ENCODE results near the gene QPRT.
"Not testable (repeated sequence)": the region's sequence is repeated elsewhere in the genome, so short reads cannot be mapped to it uniquely, and the experiment has no call there.

The QPRT gene

DNA sequence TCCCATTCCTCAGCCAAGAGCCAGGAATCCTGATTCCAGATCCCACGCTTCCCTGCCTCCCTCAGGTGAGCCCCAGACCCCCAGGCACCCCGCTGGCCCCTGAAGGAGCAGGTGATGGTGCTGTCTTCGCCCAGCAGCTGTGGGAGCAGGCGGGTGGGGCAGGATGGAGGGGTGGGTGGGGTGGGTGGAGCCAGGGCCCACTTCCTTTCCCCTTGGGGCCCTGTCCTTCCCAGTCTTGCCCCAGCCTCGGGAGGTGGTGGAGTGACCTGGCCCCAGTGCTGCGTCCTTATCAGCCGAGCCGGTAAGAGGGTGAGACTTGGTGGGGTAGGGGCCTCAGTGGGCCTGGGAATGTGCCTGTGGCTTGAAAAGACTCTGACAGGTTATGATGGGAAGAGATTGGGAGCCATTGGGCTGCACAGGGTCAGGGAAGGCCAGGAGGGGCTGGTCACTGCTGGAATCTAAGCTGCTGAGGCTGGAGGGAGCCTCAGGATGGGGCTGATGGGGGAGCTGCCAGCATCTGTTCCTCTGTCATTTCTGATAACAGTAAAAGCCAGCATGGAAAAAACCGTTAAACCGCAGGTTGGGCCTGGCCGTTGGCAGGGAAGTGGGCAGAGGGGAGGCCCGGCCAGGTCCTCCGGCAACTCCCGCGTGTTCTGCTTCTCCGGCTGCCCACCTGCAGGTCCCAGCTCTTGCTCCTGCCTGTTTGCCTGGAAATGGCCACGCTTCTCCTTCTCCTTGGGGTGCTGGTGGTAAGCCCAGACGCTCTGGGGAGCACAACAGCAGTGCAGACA is 15.8 kb upstream of the QPRT start, which contains the start of gene SPN:
SPN (plus strand) TSS at position 232 of the 791 bp plus-strand sequence; CDS start at position 714, 482 bp downstream.
- DNase-seq: no peak

DNA sequence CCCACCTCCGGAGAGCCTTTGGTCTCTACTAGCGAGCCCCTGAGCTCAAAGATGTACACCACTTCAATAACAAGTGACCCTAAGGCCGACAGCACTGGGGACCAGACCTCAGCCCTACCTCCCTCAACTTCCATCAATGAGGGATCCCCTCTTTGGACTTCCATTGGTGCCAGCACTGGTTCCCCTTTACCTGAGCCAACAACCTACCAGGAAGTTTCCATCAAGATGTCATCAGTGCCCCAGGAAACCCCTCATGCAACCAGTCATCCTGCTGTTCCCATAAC is 15.2 kb upstream of the QPRT start:
- no peak for DNase-seq

DNA sequence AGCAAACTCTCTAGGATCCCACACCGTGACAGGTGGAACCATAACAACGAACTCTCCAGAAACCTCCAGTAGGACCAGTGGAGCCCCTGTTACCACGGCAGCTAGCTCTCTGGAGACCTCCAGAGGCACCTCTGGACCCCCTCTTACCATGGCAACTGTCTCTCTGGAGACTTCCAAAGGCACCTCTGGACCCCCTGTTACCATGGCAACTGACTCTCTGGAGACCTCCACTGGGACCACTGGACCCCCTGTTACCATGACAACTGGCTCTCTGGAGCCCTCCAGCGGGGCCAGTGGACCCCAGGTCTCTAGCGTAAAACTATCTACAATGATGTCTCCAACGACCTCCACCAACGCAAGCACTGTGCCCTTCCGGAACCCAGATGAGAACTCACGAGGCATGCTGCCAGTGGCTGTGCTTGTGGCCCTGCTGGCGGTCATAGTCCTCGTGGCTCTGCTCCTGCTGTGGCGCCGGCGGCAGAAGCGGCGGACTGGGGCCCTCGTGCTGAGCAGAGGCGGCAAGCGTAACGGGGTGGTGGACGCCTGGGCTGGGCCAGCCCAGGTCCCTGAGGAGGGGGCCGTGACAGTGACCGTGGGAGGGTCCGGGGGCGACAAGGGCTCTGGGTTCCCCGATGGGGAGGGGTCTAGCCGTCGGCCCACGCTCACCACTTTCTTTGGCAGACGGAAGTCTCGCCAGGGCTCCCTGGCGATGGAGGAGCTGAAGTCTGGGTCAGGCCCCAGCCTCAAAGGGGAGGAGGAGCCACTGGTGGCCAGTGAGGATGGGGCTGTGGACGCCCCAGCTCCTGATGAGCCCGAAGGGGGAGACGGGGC is 14.7 kb upstream of the QPRT start:
- DNase-seq: no peak

DNA sequence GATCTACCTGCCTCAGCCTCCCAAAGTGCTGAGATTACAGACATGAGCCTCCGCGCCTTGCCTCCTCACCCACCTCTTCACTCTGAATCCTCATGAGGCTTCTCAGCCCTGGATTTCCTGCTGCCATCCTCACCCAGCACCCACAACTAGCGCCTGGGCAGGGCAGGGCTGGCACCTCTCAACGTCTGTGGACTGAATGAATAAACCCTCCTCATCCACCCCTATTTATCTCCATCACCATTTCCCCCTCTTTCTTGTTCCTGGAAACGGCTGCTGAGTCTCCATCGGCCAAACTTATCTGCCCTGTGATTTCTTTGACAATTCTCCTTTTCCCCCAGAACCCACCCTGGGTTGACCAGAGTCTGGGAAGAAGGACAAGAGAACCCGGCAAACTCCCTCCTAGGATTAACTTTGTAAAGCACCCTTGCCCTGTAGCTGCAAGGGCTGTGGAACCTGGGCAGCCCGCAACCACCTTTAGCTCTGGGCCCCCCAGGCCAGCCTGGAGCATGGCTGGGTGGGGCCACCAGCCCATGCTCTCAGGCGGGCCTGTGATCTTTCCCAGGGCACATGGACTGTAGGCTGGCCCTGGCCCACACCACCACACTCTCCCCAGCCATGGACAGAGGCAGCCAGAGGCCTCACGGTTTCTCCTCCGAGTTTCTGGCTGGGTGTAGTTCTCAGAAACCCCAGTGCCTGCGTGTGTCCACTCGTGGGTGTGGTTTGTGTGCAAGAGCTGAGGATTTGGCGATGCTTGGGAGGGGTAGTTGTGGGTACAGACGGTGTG is 13.5 kb upstream of the QPRT start:
- no peak for DNase-seq

DNA sequence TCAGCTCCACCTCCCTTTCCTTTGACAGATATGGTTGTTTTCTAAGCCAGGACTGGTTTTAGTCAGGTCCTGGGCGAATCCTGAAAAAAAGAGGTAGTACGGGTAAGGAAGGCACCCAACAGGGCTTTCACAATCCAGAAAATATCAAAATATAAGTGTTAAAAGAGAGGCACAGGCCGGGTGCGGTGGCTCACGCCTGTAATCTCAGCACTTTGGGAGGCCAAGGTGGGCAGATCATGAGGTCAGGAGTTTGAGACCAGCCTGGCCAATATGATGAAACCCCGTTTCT is 11.7 kb upstream of the QPRT start:
- DNase-seq: not testable (repeated sequence)

DNA sequence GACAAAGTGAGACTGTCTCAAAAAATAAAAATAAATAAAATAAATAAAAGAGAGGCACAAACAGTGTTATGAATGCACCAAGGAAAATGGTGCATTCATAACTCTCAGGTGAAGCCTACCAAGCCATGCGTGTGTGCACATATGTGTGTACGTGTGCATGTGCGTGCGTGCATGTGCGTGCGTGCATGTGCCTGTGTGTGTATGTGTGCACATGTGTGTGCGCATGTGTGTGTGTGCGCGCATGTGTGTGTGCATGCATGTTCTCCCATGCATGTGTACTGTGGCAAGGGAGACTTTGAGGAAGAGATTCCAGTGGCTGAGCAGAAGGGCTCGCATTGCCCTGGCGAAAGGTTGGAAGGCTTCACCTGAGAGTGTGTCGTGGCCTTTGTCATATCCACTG is 11.2 kb upstream of the QPRT start:
- no peak for DNase-seq

DNA sequence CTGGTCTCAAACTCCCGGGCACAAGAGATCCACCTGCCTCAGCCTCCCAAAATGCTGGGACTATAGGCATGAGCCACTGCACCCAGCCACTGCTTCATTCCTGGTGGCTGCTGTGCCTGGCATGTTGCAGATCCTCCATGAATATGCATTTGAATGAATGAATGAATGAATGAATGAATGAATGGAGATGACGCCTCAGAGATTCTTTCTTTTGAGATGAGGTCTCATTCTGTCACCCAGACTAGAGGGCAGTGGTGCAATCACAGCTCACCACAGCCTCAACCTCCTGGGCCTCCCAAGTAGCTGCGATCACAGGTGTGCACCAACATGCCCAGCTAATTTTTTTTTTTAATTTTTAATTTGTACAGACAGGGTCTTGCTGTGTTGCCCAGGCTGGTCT is 10.7 kb upstream of the QPRT start:
- no peak for DNase-seq

DNA sequence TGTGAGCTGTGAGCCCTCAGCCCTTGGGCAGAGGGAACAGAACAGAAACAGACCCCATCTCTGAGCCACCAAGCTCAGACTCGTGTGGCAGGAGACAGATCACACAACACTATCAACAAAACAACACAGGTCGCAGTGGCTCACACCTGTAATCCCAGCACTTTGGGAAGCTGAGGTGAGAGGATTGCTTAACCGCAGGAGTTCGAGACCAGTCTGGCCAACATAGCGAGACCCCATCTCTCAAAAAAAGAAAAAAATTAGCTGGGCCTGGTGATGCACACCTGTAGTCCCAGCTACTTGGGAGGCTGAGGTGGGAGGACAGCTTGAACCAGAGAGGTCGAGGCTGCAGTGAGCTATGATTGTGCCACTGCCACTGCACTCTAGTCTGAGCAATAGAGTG is 5.5 kb upstream of the QPRT start:
- no peak for DNase-seq

DNA sequence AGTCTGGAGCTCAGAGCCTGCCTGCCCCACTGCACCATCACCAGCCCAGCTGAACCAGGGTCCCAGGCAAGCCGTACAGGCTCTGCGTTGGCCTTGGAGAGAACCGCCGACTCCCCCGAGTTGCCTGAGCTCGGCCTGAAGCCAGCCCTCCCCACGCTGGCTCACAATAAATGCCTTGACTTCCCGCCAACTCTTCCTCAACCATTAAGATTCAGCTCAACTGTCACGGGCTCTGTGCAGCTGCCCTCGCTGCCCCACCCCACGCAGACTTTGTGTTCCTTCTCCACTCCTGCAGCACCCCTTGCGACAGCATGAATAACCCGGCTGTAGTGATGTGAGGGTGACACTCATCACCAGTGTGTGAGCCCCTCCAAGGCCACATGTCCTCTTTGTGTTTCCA is 4.8 kb upstream of the QPRT start:
- DNase-seq: no peak

DNA sequence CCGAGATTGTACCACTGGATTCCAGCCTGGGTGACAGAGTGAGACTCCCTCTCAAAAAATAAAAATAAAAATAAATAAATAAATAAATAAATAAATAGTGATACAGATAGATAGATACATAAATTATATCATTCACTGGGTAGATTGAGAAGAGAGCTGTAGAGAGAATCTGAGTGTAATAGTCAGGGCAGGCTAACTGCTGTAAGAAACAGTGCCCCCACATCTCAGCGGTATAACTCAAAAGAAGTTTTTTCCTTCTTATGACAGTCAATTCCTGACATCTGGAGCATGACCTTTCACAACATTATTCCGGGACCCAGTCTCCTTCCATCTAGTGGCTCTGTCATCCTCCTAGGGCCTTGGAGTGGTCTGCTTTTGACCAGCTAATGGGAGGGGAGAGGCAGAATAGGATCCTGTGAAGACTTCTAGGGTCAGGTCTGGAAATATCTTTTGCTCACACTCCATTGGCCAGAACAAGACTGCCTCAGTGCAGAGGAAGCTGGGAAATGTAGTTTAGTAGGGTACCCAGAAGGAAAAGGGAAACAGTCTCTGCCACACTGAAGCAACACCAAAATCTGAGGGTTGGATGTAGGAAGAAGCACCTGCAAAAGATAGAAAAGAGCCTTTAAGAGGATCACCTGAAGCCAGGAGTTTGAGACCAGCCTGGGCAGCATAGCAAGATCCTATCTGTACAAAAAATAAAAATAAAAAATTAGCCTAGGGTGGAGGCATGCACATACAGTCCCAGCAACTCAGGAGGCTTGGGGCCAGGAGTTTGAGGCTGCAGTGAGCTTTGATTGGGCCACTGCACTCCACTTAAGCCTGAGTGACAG is 3.0 kb upstream of the QPRT start:
- DNase-seq: no peak

DNA sequence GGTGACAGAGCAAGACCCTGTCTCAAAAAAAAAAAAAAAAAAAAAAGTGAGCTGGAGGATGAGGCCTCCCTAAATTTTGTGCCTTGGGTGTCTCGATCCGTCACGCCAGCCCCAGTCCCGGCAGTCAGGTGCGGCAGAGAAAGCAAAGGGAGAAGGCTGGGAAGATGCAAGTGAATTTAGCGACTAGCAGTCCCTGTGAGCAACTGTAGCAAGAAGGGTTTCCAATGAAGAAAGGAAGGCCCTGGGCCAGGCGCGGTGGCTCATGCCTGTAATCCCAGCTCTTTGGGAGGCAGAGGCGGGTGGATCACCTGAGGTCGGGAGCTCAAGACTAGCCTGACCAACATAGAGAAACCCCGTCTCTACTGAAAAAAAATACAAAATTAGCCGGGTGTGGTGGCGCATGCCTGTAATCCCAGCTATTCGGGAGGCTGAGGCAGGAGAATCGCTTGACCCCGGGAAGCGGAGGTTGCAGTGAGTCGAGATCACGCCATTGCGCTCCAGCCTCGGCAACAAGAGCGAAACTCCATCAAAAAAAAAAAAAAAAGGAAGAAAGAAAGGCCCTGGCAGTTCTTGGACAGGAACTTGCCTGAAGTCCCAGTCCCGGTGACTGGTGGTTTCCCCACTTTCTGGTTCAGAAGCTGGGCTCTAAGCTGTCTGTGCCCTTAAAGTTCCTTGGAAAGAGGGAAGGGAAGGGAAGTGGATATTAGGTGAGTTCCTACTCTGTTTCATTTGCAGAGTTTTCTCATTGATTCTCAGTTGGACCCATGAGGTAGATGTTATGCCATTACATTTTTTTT is 1.8 kb upstream of the QPRT start:
- DNase-seq: no peak

DNA sequence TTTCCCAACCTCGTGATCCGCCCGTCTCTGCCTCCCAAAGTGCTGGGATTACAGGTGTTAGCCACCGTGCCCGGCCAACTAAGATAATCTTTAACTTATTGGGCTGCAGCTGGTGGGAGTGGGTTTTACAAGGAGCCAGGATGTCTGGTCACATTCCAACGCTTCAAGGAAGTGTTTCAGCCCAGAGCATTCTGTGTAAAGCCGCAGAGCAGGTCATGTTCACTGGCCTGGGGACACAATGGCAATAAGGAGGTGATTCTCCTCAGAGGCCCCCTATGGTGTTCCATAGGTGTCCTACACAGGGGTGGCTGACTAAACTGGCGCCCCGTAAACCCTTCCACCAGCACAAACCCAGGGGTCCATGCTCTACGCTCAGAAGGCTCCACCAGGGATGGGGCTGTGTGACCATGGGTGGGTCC is 1.2 kb downstream of the QPRT start:
- no peak for DNase-seq

DNA sequence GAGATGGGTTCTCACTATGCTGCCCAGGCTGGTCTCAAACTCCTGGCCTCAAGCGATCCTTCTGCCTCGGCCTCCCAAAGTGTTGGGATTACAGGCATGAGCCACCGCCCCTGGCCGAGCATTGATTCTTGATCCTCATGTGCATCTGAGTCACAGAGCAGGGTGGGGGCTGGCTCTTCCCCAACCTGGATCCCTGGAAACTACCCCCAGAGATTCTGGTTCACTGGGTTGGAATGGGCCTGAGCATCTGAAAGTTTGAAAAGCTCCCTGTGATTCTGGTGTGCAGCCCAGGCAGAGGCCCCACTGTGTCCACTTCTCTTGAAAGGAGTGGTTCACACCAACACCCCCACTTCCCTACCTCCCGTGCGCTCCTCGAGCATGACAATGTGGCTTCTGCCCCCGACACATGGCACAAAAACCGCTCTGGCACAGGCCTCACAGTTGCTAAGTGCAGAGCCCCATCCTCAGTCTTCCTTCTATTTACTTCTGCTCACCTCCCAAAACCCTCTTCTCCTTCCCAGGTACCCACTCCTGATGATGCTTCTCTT is 4.6 kb downstream of the QPRT start:
- no peak for DNase-seq

DNA sequence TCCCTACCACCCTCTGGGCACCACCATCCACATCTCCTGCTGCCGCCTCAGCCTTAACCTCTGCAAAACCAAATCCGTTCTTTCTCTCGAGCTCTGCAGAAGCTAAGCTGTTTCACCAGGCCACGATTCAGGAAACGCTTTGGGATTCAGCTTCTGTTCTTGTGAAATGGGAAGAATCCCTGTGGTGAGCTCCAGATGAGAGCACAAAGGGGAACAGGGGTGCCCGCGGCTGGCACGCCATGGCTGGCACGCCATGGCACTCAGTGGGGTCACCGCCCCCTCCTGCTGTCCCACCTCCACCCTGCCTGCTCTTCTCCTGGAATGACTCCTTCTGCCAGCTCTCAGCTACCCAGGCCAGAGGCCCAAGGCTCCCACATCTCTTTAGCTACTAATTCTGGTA is 5.7 kb downstream of the QPRT start:
- DNase-seq: no peak

DNA sequence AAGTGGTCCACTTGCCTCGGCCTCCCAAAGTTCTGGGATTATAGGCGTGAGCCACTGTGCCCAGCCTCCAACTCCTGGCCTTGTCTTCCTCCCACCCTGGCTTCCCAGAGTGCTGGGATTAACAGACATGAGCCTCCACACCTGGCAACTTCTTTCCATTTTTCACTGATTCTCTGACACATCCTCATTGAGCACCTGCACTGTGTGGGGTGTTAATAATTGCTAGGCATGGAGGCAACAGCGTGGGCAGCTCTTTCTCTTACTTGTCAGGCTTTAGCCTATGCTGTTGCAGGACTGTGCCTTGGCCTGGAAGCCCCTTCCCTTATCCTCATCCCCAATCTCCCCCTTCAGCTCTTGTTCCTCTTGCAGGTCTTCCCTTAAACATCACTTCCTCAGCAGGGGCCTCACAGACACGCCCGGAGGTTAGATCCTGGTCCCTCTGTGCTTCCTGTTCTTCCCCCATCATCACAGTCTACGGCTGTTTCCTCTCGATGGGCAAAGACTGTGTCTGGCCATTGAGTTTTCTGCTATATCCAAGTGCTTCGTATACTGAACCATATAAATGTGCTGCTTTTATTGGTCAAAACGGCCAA is 7.9 kb downstream of the QPRT start:
- DNase-seq: no peak

DNA sequence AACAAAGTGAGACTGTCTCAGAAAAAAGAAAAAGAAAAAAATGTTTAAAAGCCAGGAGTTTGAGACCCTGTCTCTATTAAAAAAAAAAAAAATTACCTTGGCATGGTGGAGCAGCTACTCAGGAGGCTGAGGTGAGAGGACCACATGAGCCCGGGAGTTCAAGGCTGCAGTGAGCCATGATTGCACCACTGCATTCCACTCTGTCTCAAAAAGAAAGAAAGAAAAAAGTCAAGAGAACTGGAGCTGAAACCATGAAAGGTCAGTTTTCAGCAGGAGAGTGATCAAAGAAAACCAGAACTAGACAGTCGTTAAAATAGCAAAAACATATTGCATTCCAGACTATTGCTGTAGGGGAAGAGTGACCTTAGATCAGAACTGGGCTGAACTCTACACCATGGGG is 8.8 kb downstream of the QPRT start:
- no peak for DNase-seq

DNA sequence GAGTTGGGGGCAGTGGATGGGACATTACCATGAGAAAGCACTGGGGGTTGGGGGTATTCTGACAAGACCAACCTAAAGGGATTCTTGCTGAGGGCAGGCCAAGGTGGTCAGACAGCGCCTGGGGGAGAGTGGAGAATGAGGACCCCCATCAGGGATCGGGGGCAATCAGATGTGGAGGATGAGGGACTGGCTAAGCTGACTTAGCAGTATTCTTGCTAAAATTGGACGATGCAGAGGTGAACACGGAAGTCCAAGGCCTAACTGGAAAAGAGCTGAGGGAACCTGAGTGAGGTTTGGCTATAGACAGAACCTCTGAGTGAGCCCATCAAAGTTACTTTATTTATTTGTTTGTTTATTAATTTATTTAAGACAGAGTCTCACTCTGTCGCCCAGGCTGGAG is 9.2 kb downstream of the QPRT start:
- no peak for DNase-seq

DNA sequence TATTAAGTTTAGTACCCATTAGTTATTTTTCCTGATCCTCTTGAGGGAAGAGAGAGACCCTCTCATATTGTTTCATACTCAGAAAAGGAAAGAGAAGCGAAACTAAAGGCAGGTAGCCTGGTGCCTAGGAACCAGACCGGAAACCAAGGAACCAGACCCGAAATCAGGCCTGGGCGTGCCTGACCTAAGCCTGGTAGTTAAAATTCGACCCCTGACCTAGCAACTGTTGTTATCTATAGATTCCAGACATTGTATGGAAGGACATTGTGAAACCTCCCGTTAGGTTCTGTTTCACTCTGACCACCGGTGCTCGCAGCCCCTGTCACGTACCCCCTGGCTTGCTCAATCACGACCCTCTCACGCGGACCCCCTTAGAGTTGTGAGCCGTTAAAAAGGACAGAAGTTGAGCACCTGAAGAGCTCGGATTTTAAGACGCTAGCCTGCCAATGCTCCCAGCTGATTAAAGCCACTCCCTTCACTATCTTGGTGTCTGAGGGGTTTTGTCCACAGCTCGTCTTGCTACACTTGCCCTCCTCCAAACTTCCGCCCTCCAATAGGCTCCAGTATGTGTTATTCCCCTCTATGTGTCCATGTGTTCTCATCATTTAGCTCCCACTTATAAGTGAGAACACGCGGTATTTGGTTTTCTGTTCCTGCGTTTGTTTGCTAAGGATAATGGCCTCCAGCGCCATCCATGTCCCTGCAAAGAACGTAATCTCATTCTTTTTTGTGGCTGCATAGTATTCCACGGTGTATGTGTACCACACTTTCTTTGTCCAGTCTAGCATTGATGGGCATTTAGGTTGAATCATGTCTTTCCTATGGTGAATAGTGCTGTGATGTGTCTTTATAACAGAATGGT is 10.7 kb downstream of the QPRT start:
- not testable (repeated sequence) for DNase-seq

DNA sequence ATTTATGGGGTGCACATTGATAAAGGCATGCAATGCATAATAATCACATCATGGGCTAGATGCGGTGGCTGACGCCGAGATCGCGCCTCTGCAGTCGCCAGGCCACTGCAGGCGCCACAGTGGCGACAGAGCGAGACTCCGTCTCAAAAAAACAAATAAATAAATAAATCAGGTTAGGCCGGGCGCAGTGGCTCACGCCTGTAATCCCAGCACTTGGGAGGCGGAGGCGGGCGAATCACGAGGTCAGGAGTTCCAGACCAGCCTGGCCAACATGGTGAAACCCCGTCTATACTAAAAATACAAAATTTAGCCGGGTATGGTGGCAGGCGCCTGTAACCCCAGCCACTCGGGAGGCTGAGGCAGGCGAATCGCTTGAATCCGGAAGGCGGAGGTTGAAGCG is 13.6 kb downstream of the QPRT start:
- DNase-seq: not testable (repeated sequence)
